BLaER1 treated with 17β-estradiol and CSF1 and Interleukin-3, amounts not matched to agents 10 nM and 100 nM (cell line): ENCODE measurements around the gene SERPINA6.
A peak's percentile ranks its signal among the peaks of the same experiment; 100 is the strongest.
"Not testable (repeated sequence)": the region's sequence is repeated elsewhere in the genome, so short reads cannot be mapped to it uniquely, and the experiment has no call there.

Experiments
- H3K27ac ChIP-seq, 11 experiments: shearing (Covaris generic); formaldehyde crosslinking; 2 replicates each; pipeline ENCODE4 v1.8.1; 2022
- H3K27me3 ChIP-seq, 11 experiments: shearing (Covaris generic); formaldehyde crosslinking; 2 replicates each; pipeline ENCODE4 v1.8.1; 2022
- H3K36me3 ChIP-seq, 11 experiments: shearing (Covaris generic); formaldehyde crosslinking; 2 replicates each; pipeline ENCODE4 v1.8.1; 2022
- H3K4me1 ChIP-seq, 10 experiments: shearing (Covaris generic); formaldehyde crosslinking; 2 replicates each; pipeline ENCODE4 v1.8.1; 2022
- H3K4me2 ChIP-seq, 11 experiments: shearing (Covaris generic); formaldehyde crosslinking; 2 replicates each; pipeline ENCODE4 v1.8.1; 2022
- H3K4me3 ChIP-seq, 10 experiments: shearing (Covaris generic); formaldehyde crosslinking; 2 replicates each; pipeline ENCODE4 v1.8.1; 2022
- H3K9ac ChIP-seq, 11 experiments: shearing (Covaris generic); formaldehyde crosslinking; 2 replicates each; pipeline ENCODE4 v1.8.1; 2022
- H3K9me3 ChIP-seq, 11 experiments: shearing (Covaris generic); formaldehyde crosslinking; replicated peaks in 1 of 11; 2 replicates each; pipeline ENCODE4 v1.8.1; 2022
- H4K20me1 ChIP-seq, 11 experiments: shearing (Covaris generic); formaldehyde crosslinking; 2 replicates each; pipeline ENCODE4 v1.8.1; 2022
- Cebpa-rat ChIP-seq, 11 experiments: shearing (Covaris generic); IDR thresholded peaks; 2 replicates each; pipeline ENCODE4 v1.8.1; 2022

SERPINA6 gene

DNA sequence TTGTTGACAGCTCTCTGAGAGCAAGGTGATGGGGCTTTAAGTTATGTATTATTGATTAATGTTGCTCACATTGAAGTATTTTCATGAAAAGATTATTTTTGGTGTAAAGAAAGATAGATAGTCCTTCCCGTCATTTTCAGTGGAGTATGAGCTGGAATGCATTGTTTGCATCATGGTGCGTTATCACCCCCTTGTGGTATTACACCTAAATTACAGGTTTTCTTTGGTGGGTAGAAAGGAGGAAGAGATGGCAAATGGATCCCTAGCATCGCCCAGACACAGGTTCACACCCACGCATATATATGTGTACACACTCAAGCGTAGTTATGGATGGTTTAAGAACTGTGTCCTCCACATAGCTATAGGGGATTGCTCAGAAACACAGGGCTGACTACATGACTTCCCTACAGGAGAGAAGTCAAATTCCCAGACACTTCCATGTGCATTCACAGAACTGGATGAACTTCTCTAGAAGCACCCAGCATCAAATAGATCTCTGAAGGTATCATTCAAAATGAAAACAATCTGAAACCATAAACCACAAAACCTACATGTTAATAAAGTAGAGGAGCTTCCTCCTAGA lies 15.6 kb downstream of the SERPINA6 start:
- Histone ChIP-seq H3K4me1 (no peaks in the 10 kb centered on the region), H3K4me3 (no peak overlapping the region), H3K36me3 (no peaks in the 10 kb centered on the region), H3K4me2 (no peak overlapping the region), H3K27me3 (no peaks in the 10 kb centered on the region), H3K9ac (no peak overlapping the region), H3K27ac (no peak overlapping the region), H3K9me3 (peaks cover 4 to 16% (median 10%) of the 10 kb centered on the region in 11 experiments; a peak in 13 of 22 replicates), H4K20me1 (no peaks in the 10 kb centered on the region)
- no peak for TF ChIP-seq Cebpa-rat (IDR thresholded peaks at IDR 0.05)

DNA sequence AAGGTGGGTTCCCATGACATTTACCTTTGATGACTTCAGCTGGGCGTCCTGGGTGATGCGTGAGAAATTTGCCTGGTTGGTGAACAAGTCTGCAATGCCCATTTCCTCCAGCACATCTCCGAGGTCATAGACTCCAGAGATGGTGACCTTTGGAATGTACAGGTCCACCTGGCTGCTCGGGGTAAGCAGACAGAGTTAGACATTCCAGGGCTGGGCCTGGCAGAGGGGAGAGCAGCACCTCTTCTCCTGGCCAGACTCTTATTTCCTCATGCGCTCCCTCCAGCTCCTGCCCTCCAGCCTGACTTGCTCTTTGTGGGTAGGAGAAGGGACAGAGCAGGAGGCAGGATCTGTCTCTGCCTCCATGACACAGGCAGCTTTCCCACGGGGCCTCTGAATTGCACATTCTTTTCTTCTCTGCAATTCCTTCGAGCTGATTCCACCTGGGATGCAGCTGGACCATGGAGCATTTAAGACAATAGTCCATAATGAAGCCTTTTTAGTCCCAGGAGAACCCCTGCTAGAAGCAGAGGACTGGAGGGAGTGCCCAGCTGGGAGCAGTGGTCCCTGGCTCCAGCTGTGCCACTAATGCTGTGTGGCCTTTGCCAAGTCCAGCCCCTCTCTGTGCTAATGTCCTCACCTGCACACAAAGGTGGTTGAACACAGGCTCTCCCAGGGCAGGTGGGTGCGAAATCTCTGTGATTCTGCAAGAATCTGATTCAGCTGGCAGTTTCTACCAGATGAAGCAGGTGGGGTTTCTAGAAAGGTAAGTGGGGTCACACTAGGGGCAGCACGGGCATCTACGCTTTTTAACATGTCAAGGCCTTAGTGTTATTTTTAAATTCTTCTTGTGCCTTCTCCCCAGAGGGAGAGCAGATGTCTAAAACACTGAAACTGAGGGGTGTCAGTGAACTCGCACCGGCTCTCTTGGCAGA lies 16.8 kb downstream of the SERPINA6 start:
- Histone ChIP-seq H3K9me3 (peaks cover 4 to 20% (median 13%) of the 10 kb centered on the region in 11 experiments; a peak in 13 of 22 replicates), H3K4me1 (no peaks in the 10 kb centered on the region), H3K27ac (no peak overlapping the region), H3K27me3 (no peaks in the 10 kb centered on the region), H4K20me1 (no peaks in the 10 kb centered on the region), H3K4me3 (no peak overlapping the region), H3K36me3 (no peaks in the 10 kb centered on the region), H3K4me2 (no peak overlapping the region), H3K9ac (no peak overlapping the region)
- no peak for TF ChIP-seq Cebpa-rat (IDR thresholded peaks at IDR 0.05)

DNA sequence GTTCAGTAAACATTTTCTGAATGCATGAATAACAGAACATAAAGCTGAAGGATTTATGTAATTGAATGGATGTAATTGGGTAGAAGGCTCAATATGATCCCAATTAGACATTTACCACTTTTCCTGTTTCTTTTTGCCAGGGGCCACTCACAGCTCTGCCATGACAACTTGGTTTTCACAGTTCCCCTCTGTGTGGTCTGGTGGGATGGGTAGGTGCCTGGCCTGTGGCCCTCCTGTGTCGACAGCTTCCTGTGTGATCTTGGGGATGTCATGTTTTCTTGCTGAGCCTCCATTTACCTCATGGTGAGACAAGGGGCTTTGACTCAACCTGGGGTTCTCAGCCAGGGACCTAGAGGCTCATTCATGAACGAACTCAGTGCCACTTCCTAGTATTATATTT lies 17.5 kb downstream of the SERPINA6 start:
- no peak overlapping the region for H3K27ac ChIP-seq
- H3K27me3 ChIP-seq: no peaks in the 10 kb centered on the region
- H3K4me3 ChIP-seq: no peak overlapping the region
- H3K9ac ChIP-seq: no peak overlapping the region
- no peaks in the 10 kb centered on the region for H3K4me1 ChIP-seq
- no peak for TF ChIP-seq Cebpa-rat (IDR thresholded peaks at IDR 0.05)
- no peaks in the 10 kb centered on the region for H3K36me3 ChIP-seq
- no peaks in the 10 kb centered on the region for H4K20me1 ChIP-seq
- no peak overlapping the region for H3K4me2 ChIP-seq
- peaks cover 4 to 20% (median 13%) of the 10 kb centered on the region in 11 experiments; a peak in 15 of 22 replicates for H3K9me3 ChIP-seq

DNA sequence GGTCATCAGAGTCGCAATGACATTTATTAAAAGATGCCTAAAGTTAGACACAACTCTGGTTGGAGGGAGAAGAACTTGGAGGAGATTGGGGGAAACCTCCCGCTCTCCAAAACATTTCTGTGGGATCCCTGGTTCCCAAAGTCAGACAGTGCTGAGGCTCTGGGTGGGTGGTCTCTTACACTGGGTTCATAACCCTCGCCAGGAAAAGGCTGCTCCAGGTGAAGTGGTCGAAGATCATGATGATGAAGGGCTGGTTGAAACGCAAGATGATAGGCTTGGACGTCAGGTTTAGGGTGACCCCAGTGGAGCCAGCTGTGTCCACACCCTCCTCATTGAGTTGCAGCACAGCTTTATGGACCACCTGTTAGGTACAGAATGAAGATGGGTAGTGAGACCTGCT lies 18.9 kb downstream of the SERPINA6 start:
- TF ChIP-seq Cebpa-rat (IDR thresholded peaks at IDR 0.05): no peak
- Histone ChIP-seq H3K9ac (no peak overlapping the region), H3K36me3 (no peaks in the 10 kb centered on the region), H4K20me1 (no peaks in the 10 kb centered on the region), H3K27me3 (no peaks in the 10 kb centered on the region), H3K9me3 (peaks cover 9 to 27% (median 14%) of the 10 kb centered on the region in 11 experiments; a peak in 16 of 22 replicates), H3K4me1 (no peaks in the 10 kb centered on the region), H3K4me2 (no peak overlapping the region), H3K4me3 (no peak overlapping the region), H3K27ac (no peak overlapping the region)

DNA sequence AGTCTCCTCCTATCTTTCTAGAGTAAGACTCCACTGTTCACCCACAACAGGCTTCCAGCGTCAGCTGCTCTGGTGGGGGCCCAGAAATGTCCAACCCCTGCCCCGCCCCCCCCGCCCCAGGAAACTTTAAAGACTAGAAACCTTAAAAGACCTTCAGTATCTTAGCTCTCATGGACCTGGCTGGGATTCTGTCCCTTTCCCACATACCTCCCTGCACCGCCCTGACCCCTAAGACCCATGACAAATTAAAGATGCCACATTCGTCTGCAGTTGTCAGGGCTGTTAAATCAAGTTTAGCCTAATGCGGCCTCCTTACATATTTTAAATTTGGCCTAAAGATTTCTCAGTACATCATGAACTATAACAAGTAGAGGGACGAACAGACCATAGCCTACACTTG lies 20.0 kb downstream of the SERPINA6 start:
- peaks cover 9 to 26% (median 15%) of the 10 kb centered on the region in 11 experiments; a peak in 18 of 22 replicates for H3K9me3 ChIP-seq
- H4K20me1 ChIP-seq: no peaks in the 10 kb centered on the region
- H3K9ac ChIP-seq: no peak overlapping the region
- no peak overlapping the region for H3K4me3 ChIP-seq
- no peaks in the 10 kb centered on the region for H3K27me3 ChIP-seq
- H3K4me2 ChIP-seq: no peak overlapping the region
- H3K36me3 ChIP-seq: no peaks in the 10 kb centered on the region
- no peaks in the 10 kb centered on the region for H3K4me1 ChIP-seq
- H3K27ac ChIP-seq: no peak overlapping the region
- TF ChIP-seq Cebpa-rat (IDR thresholded peaks at IDR 0.05): no peak

DNA sequence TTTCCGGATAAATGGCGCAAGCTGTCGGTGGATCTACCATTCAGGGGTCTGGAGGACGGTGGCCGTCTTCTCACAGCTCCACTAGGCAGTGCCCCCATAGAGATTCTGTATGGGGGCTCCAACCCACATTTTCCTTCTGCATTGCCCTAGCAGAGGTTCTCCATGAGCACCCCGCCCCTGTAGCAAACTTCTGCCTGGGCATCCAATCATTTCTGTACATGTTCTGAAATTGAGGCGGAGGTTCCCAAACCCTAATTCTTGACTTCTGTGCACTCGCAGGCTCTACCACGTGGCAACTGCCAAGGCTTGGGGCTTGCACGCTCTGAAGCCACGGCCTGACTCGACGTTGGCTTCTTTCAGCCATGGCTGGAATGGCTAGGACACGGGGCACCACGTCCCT lies 25.0 kb downstream of the SERPINA6 start:
- no peak for TF ChIP-seq Cebpa-rat (IDR thresholded peaks at IDR 0.05)
- H3K4me1 ChIP-seq: no peaks in the 10 kb centered on the region

DNA sequence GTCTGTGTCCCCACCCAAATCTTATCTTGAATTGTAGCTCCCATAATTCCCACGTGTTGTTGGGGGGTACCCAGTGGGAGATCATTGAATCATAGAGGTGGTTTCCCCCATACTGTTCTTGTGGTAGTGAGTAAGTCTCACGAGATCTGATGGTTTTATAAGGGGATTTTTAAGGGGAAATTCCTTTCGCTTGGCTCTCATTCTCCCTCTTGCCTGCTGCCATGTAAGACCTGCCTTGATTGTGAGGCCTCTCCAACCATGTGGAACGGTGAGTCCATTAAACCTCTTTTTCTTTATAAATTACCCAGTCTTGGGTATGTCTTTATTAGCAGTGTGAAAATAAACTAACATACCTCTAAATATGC lies 27.0 kb downstream of the SERPINA6 start:
- not testable (repeated sequence) for H4K20me1 ChIP-seq, H3K4me1 ChIP-seq, H3K36me3 ChIP-seq, H3K27ac ChIP-seq, H3K9ac ChIP-seq, H3K27me3 ChIP-seq, H3K4me3 ChIP-seq
- H3K9me3 ChIP-seq: peaks cover 0 to 22% (median 8%) of the 10 kb centered on the region in 11 experiments; a peak in 11 of 22 replicates
- H3K4me2 ChIP-seq: peak overlapping the region in 1 of 11 experiments; percentile 9; a peak in 1 of 22 replicates

More for the DNA sequence above, 25.0 kb downstream of the SERPINA6 start:
- no peak overlapping the region for H3K9ac ChIP-seq
- H3K9me3 ChIP-seq: peaks cover 0 to 26% (median 12%) of the 10 kb centered on the region in 11 experiments; a peak in 14 of 22 replicates
- H3K27ac ChIP-seq: no peak overlapping the region
- H3K36me3 ChIP-seq: no peaks in the 10 kb centered on the region
- H4K20me1 ChIP-seq: no peaks in the 10 kb centered on the region
- H3K4me3 ChIP-seq: no peak overlapping the region
- no peaks in the 10 kb centered on the region for H3K27me3 ChIP-seq
- no peak overlapping the region for H3K4me2 ChIP-seq

DNA sequence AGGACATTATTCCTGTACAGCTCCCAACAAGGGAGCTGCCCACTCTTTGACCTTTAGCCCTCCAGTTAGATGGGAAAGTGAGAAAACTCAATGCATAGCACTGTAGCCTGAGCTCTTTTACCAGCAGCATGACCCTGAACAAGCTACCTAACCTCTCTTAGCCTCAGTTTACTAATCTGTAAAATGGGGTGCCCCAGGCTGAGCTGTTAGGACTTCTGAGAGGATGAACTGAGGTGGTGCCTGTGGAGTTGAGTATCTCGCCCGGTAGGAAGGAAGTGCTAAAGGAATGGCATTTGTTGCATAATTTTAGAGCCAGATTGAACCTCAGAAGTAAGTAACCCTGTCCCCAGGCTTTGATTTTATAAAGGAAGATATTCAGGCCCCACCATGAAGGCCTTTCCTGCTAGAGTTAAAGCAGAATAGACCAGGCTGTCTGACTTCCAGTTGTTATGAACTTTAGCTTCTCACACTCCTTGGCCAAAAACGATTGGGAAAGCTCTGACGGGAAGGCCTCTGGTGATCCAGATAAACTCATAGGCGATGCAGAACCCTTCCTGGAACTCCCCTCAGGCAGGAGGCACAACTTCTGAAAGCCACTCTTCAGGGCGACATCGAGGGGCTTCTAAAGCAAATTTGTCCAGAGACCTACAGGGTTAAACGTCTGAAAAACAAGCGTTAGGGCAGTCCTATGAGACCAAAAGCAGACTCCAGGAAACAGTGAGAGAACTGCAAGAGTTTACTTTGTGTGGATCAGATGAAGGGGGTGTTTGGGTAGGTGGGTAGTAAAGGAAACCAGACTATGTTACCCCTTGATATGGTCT lies 27.6 kb downstream of the SERPINA6 start:
- Histone ChIP-seq H3K4me3 (no peak overlapping the region), H3K4me1 (no peaks in the 10 kb centered on the region), H3K27me3 (no peaks in the 10 kb centered on the region), H3K27ac (no peak overlapping the region), H3K9ac (no peak overlapping the region), H3K36me3 (no peaks in the 10 kb centered on the region), H3K9me3 (peaks cover 0 to 22% (median 7%) of the 10 kb centered on the region in 11 experiments; a peak in 11 of 22 replicates), H4K20me1 (no peaks in the 10 kb centered on the region; a peak in 1 of 22 replicates), H3K4me2 (peak overlapping the region in 1 of 11 experiments; percentile 9; a peak in 1 of 22 replicates)
- TF ChIP-seq Cebpa-rat (IDR thresholded peaks at IDR 0.05): no peak

DNA sequence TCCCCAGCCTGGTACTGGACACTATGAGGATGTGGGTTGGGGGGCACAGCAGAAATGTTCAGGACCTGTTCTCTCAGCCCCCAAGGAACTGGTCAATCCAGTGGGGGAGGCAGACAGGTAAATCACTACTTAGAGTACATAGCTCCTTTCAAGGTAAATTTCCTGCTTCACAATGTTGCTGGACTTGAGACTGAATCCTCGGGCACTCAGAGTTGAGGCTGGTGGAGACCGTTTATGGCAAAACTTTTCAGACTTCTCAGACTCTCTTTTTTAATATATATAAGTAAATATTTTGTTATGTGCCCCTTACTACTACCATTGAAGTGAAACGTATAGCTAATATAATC lies 29.6 kb downstream of the SERPINA6 start:
- H4K20me1 ChIP-seq: no peaks in the 10 kb centered on the region; a peak in 1 of 22 replicates
- no peak for TF ChIP-seq Cebpa-rat (IDR thresholded peaks at IDR 0.05)
- H3K9ac ChIP-seq: no peak overlapping the region
- no peak overlapping the region for H3K4me2 ChIP-seq
- no peaks in the 10 kb centered on the region for H3K27me3 ChIP-seq
- no peaks in the 10 kb centered on the region for H3K4me1 ChIP-seq
- peaks cover 0 to 12% (median 0%) of the 10 kb centered on the region in 11 experiments; a peak in 5 of 22 replicates for H3K9me3 ChIP-seq
- no peak overlapping the region for H3K4me3 ChIP-seq
- no peaks in the 10 kb centered on the region for H3K36me3 ChIP-seq
- no peak overlapping the region for H3K27ac ChIP-seq
